Measurements from ENCODE around the gene ARHGAP26. TPM values are rescaled to one million over a fixed set of nuclear protein-coding genes. Genes with fewer than 3 reads are reported as not detected.

The ARHGAP26 gene
- total RNA-seq, 1 donor from 2014 or later: 42.1 TPM

- no peak for DNase-seq
Measured at GRCh38 chr5:143161885-143162540, 391.8 kb downstream of the ARHGAP26 start.

GRCh38 chr5:143162810-143163209 is 392.6 kb downstream of the ARHGAP26 start:
- Histone ChIP-seq H3K4me1 (no peaks in the 10 kb centered on the region), H3K27me3 (ENCODE audit: low read depth) (no peaks in the 10 kb centered on the region), H3K36me3 (no peaks in the 10 kb centered on the region), H3K9me3 (no peaks in the 10 kb centered on the region), H3K27ac (no peak overlapping the region), H3K4me3 (no peak overlapping the region)
- no peak for ATAC-seq
- DNase-seq: no peak
- no peak for TF ChIP-seq CTCF (IDR thresholded peaks at IDR 0.05)
- intact Hi-C loops (cut with DNase I): no loop called here

More at GRCh38 chr5:143161885-143162540, 391.8 kb downstream of the ARHGAP26 start:
- no peaks in the 10 kb centered on the region for H3K9me3 ChIP-seq
- no peaks in the 10 kb centered on the region for H3K36me3 ChIP-seq
- intact Hi-C loops (cut with DNase I): no loop called here
- peak in 1 of 2 donors; percentile 36 for ATAC-seq
- H3K27me3 ChIP-seq (ENCODE audit: low read depth): no peaks in the 10 kb centered on the region
- no peak overlapping the region for H3K4me3 ChIP-seq
- no peak for TF ChIP-seq CTCF (IDR thresholded peaks at IDR 0.05)
- H3K4me1 ChIP-seq: no peaks in the 10 kb centered on the region
- H3K27ac ChIP-seq: no peak overlapping the region

GRCh38 chr5:143164557-143164956 is 394.4 kb downstream of the ARHGAP26 start:
- Histone ChIP-seq H3K27ac (no peak overlapping the region), H3K9me3 (no peaks in the 10 kb centered on the region), H3K36me3 (no peaks in the 10 kb centered on the region), H3K27me3 (ENCODE audit: low read depth) (no peaks in the 10 kb centered on the region), H3K4me3 (no peak overlapping the region), H3K4me1 (no peaks in the 10 kb centered on the region)
- ATAC-seq (no peak), DNase-seq (no peak)
- TF ChIP-seq CTCF (IDR thresholded peaks at IDR 0.05): no peak
- intact Hi-C loops (cut with DNase I): no loop called here

GRCh38 chr5:143165049-143165880 is 395.1 kb downstream of the ARHGAP26 start:
- Histone ChIP-seq H3K36me3 (no peaks in the 10 kb centered on the region), H3K9me3 (no peaks in the 10 kb centered on the region), H3K27ac (no peak overlapping the region), H3K27me3 (ENCODE audit: low read depth) (no peaks in the 10 kb centered on the region), H3K4me1 (no peaks in the 10 kb centered on the region), H3K4me3 (no peak overlapping the region)
- intact Hi-C loops (cut with DNase I): no loop called here
- ATAC-seq (no peak), DNase-seq (no peak)
- TF ChIP-seq CTCF (IDR thresholded peaks at IDR 0.05): no peak

- ATAC-seq (peak in 1 of 2 donors; percentile 11), DNase-seq (no peak)
- Histone ChIP-seq H3K9me3 (no peaks in the 10 kb centered on the region), H3K4me1 (peaks cover under 1% of the 10 kb centered on the region), H3K27ac (no peak overlapping the region), H3K36me3 (no peaks in the 10 kb centered on the region), H3K27me3 (ENCODE audit: low read depth) (no peaks in the 10 kb centered on the region), H3K4me3 (no peak overlapping the region)
- TF ChIP-seq CTCF (IDR thresholded peaks at IDR 0.05): no peak
- intact Hi-C loops (cut with DNase I): no loop called here
Measured at GRCh38 chr5:143166090-143166489, 395.9 kb downstream of the ARHGAP26 start.
